Small intestine (tissue), 7 donors: ENCODE data around the gene APOBEC3F. TPM values are rescaled to one million over a fixed set of nuclear protein-coding genes. Genes with fewer than 3 reads are reported as not detected.

ENCODE experiments used
- DNase-seq, 2 donors: peaks; one replicate each; pipeline versions ENCODE4 v3.0.0 to v3.0.0-alpha.2; 2013
- FAIRE-seq: peaks from 2 replicates; lab custom pipeline; 2012; peaks lifted over from hg19 to GRCh38; lab: Jason Lieb, UNC
- H3K27ac ChIP-seq, 3 donors: one replicate each; pipeline ENCODE4 v1.5.1; 2013; ENCODE audit warnings: low read length in 2 of 3, mild to moderate bottlenecking in 2 of 3, control low read depth in 1 of 3, inconsistent platforms in 1 of 3, low read depth in 1 of 3, moderate library complexity in 1 of 3
- H3K27me3 ChIP-seq, 3 donors: one replicate each; pipeline ENCODE4 v1.6.1; 2013; ENCODE audit warnings: low read length in 3 of 3, inconsistent platforms in 1 of 3; ENCODE audit not compliant: control insufficient read depth in 3 of 3, insufficient read depth in 3 of 3
- H3K36me3 ChIP-seq, 3 donors: one replicate each; pipeline ENCODE4 v1.6.1; 2013; ENCODE audit warnings: low read length in 3 of 3, inconsistent platforms in 1 of 3, low read depth in 1 of 3, mild to moderate bottlenecking in 1 of 3, moderate library complexity in 1 of 3; ENCODE audit not compliant: control insufficient read depth in 3 of 3, insufficient read depth in 2 of 3
- H3K4me1 ChIP-seq, 3 donors: one replicate each; pipeline ENCODE4 v1.6.1; 2013; ENCODE audit warnings: low read length in 2 of 3, inconsistent platforms in 1 of 3, low read depth in 1 of 3, mild to moderate bottlenecking in 1 of 3, moderate library complexity in 1 of 3; ENCODE audit not compliant: control insufficient read depth in 3 of 3, insufficient read depth in 2 of 3
- H3K4me3 ChIP-seq, 3 donors: one replicate each; pipeline ENCODE4 v1.5.1; 2013; ENCODE audit warnings: low read length in 3 of 3, control low read depth in 1 of 3, inconsistent platforms in 1 of 3, low read depth in 1 of 3, mild to moderate bottlenecking in 1 of 3, moderate library complexity in 1 of 3
- H3K9me3 ChIP-seq, 2 donors: one replicate each; pipeline ENCODE4 v1.6.1; 2013; ENCODE audit warnings: low read depth in 1 of 2, low read length in 1 of 2; ENCODE audit not compliant: control insufficient read depth in 2 of 2, insufficient read depth in 1 of 2
- WGBS, 3 donors: extraction: QIAGEN DNeasy Blood & Tissue Kit; methylation state at CpG; one replicate each; pipeline ENCODE4 v1.1.7; 2013; 5-methylcytosine and 5-hydroxymethylcytosine counted together
- polyA plus RNA-seq, 4 donors: library from polyadenylated mRNA; stranded (reverse) in 3 of 4; unstranded in 1 of 4; fragments of 200-250 nt in 3 of 4; fragments of 120-200 nt in 1 of 4; gene quantifications; one replicate each; pipeline versions ENCODE4 v1.2.1 to v1.2.3, GENCODE V29; 2013
- donor health status: healthy with polysubstance abuse.
- donor health status: control.
- donor health status: control.
- donor health status: Bipolar disorder and iron deficiency.
- donor health status: healthy.

The APOBEC3F gene
- polyA plus RNA-seq, 4 donors = 3.1 to 4.4 (median 3.6) TPM

DNA sequence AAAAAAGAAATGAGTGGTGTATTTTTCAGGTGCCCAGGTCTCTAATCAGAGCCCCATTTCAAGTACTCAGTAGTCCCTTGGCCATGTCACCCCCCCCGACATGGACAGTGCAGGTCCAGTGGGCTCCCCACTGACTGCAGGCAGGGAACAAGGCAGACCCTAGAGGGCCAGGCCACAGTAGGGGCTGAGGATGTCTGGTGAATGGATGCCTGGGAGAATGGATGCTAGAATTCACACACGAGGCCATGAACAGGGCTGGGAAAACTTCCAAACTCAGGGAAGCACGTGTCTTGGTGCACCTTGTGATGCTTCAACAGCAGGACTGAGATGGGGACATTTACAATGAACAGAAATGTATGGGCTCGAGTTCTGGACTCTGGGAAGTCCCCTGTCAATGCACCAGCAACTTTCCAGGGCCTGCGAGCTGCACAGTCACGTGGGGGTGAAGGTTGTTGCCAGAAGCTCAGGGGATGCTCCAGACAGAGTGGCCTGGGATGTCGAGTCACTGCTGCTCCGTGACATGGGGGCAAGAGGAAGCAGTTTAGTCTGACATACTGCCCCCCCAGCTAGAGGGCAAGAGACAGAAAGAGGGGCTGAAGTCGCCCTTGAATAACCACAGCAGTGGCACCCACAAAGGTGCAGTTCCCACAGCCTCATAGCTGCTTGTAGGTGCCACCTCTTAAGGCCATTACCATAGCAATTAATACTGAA lies 39.5 kb downstream of the APOBEC3F start:
- Histone ChIP-seq H3K4me3 (no peak overlapping the region), H3K27me3 (no peaks in the 10 kb centered on the region), H3K4me1 (peaks cover 0 to 3% (median 0%) of the 10 kb centered on the region in 3 donors), H3K9me3 (no peaks in the 10 kb centered on the region), H3K36me3 (peaks cover 0 to 4% (median 0%) of the 10 kb centered on the region in 3 donors), H3K27ac (no peak overlapping the region)
- no peak for DNase-seq
- 70 to 84% (median 84%) methylated on average over 9 of the region's 9 CpGs for WGBS, 3 donors
- no peak for FAIRE-seq

DNA sequence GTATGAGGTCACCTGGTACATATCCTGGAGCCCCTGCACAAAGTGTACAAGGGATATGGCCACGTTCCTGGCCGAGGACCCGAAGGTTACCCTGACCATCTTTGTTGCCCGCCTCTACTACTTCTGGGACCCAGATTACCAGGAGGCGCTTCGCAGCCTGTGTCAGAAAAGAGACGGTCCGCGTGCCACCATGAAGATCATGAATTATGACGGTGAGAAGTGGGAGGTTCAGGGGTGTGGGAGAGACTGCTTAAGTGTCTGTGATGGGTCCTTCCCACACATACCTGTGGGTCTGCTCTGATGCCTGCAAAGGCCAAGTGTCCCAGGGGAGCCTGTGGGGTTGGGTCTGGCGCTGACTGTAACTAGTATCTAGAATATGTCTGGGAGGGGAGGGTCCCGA lies 40.4 kb downstream of the APOBEC3F start:
- DNase-seq (no peak), FAIRE-seq (no peak)
- no peak overlapping the region for H3K27ac ChIP-seq
- peaks cover 0 to 3% (median 0%) of the 10 kb centered on the region in 3 donors for H3K4me1 ChIP-seq
- peaks cover 0 to 4% (median 0%) of the 10 kb centered on the region in 3 donors for H3K36me3 ChIP-seq
- no peaks in the 10 kb centered on the region for H3K9me3 ChIP-seq
- WGBS, 3 donors = 89 to 92% (median 89%) methylated on average over 12 of the region's 12 CpGs
- no peaks in the 10 kb centered on the region for H3K27me3 ChIP-seq
- H3K4me3 ChIP-seq = no peak overlapping the region

DNA sequence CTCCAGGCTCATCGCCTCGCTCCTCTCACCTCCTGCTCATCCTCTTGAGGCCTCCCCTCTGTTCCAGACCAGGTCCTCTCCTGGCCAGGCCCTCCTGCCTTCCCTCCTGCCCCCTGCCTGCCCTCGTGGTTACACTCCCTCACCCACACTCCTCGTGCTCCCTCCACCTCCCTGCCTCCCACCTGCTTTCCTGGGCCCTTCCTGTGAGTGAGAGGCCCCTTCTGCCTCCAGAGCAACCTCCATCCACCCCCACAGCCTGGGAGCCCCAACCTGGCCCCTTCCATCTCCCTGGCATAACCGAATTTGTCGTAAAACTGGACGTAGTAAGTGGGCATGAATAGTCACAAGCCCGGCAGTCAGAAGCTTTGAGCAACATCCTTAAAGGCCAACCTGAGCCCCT lies 40.9 kb downstream of the APOBEC3F start:
- no peak for DNase-seq
- no peak for FAIRE-seq

DNA sequence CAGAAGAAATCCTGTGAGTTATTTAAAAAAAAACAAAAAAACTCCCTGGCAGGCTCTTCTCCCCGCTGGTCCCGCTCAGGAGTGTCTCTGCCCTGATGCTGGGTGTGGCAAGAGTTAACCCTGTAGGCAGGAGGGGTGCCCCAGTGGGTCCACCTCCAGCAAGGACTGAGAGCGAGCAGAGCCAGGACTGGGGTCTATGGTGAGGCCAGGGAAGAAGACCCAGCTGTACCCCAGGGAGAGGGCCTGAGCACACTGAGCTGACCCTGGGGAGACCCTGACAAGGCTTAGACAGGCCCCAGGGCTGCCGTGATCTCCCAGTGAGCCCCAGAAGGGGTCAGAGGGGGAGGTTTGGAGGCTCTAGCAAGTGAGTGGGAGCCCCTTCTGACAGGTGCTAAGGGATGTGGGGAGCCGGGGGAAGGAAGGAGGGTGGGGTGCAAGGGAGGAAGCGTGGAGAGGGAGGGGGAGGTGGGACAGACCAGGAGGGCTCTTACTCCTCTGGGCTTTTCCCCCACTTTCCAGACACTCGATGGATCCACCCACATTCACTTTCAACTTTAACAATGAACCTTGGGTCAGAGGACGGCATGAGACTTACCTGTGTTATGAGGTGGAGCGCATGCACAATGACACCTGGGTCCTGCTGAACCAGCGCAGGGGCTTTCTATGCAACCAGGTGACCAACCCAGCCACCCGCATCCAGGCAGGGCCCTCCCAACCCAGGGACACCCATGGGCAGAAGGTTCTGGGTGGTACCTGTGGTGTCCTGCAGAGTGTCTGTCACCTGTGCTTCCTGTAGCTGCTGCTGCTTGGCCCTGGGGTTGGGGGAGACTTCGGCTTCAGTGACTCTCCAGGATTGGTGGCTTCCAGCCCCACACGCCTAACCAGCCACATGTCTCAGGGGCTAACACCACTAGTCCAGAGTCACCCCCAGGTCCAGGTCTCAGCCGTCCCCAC lies 42.8 kb downstream of the APOBEC3F start:
- FAIRE-seq = no peak

More for the DNA sequence above, 40.9 kb downstream of the APOBEC3F start:
- Histone ChIP-seq H3K4me3 (no peak overlapping the region), H3K9me3 (no peaks in the 10 kb centered on the region), H3K4me1 (peaks cover 0 to 3% (median 0%) of the 10 kb centered on the region in 3 donors), H3K27ac (no peak overlapping the region), H3K36me3 (peaks cover 0 to 4% (median 0%) of the 10 kb centered on the region in 3 donors), H3K27me3 (no peaks in the 10 kb centered on the region)
- 75 to 79% (median 77%) methylated on average over 8 of the region's 8 CpGs for WGBS, 3 donors

DNA sequence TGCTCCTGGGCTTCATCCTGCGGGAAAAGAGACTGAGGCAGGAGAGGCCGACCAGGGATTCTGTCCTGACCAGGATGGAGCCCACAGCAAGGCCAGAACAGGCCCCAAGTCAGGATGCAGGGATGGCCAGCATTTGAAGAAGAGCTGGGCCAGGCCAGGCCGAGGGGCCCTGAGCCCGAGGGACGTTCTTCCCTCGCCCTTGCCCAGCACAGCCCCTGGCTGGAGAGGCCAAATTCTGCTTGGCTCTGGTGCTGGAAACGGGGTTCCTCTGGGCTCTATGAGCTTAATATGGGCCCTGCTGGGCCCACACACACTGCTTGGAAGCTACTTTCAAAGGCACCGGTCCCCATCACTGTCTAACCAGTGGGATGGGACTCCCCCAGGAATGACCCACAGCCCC lies 44.0 kb downstream of the APOBEC3F start:
- no peak for DNase-seq

More for the DNA sequence above, 42.8 kb downstream of the APOBEC3F start:
- no peaks in the 10 kb centered on the region for H3K27me3 ChIP-seq
- no peak overlapping the region for H3K27ac ChIP-seq
- 74 to 80% (median 77%) methylated on average over 14 of the region's 14 CpGs for WGBS, 3 donors
- no peaks in the 10 kb centered on the region for H3K4me1 ChIP-seq
- peaks cover 0 to 4% (median 0%) of the 10 kb centered on the region in 3 donors for H3K36me3 ChIP-seq
- no peaks in the 10 kb centered on the region for H3K9me3 ChIP-seq
- DNase-seq = no peak
- H3K4me3 ChIP-seq = no peak overlapping the region

DNA sequence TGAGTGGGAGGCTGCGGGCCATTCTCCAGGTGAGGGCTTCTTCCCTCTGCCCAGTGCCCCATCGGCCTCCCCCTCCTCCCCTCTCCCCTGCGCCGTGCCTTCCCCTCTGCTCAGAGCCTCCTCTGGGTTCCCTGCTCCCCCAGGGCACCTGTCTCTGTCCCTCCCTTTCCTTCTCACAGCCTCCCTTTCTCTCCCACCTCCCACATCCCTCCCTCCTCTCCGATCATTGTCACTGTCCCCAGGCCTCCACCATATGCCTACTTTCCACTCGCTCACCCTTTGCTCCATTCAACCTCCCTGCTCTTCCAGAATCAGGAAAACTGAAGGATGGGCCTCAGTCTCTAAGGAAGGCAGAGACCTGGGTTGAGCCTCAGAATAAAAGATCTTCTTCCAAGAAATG lies 46.4 kb downstream of the APOBEC3F start:
- no peaks in the 10 kb centered on the region for H3K36me3 ChIP-seq
- H3K9me3 ChIP-seq = no peaks in the 10 kb centered on the region
- no peak overlapping the region for H3K4me3 ChIP-seq
- no peaks in the 10 kb centered on the region for H3K4me1 ChIP-seq
- FAIRE-seq (no peak), DNase-seq (no peak)
- no peak overlapping the region for H3K27ac ChIP-seq
- H3K27me3 ChIP-seq = peaks cover 0 to 2% (median 0%) of the 10 kb centered on the region in 3 donors
- 84 to 92% (median 91%) methylated on average over 6 of the region's 6 CpGs for WGBS, 3 donors

More for the DNA sequence above, 44.0 kb downstream of the APOBEC3F start:
- no peak overlapping the region for H3K4me3 ChIP-seq
- no peaks in the 10 kb centered on the region for H3K9me3 ChIP-seq
- H3K4me1 ChIP-seq = no peaks in the 10 kb centered on the region
- peaks cover 0 to 4% (median 0%) of the 10 kb centered on the region in 3 donors for H3K36me3 ChIP-seq
- WGBS, 3 donors = 83 to 94% (median 91%) methylated on average over 8 of the region's 8 CpGs
- H3K27ac ChIP-seq = no peak overlapping the region
- no peak for FAIRE-seq
- no peaks in the 10 kb centered on the region for H3K27me3 ChIP-seq

DNA sequence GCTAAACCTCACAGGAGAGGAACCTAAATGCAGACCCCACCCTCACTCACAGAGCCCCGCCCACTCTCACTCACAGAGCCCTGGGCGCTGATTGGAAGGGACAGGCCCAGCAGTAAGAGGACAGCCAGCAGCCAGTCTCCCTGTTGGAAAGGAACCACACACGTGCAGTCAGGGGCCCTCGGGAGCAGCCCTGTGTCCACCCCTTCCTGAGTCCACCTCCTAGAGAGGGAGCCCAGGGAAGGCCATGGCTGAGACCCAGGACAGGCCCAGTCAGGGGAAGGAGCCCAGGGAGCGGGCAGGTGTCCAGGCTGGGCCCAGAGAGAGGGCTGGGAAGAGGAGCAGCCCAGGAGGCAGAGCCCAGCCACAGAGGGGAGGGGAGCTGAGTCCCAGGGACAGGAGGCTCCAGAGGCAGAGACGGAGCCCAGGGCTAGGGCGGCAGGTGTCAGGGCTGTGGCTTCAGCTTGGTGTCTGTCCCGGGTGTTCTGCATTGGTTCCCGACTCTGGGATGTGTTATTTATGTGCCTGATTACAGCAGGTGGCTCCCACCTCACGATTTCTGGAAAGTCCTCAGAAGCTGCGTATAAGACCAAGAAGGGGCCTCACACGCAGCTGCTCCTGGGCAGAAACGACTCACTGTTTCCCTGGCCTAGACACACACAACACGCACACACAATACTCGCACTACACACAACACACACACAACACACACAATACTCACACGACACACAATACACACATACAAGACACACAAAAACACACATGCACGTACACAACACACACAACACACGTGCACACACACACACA lies 47.4 kb downstream of the APOBEC3F start:
- WGBS, 3 donors = 46 to 60% (median 58%) methylated on average over 15 to 18 of the region's 18 CpGs
- Histone ChIP-seq H3K4me3 (no peak overlapping the region), H3K4me1 (no peaks in the 10 kb centered on the region), H3K27me3 (peaks cover 0 to 2% (median 0%) of the 10 kb centered on the region in 3 donors), H3K27ac (no peak overlapping the region), H3K9me3 (no peaks in the 10 kb centered on the region), H3K36me3 (no peaks in the 10 kb centered on the region)
- FAIRE-seq (no peak), DNase-seq (no peak)

DNA sequence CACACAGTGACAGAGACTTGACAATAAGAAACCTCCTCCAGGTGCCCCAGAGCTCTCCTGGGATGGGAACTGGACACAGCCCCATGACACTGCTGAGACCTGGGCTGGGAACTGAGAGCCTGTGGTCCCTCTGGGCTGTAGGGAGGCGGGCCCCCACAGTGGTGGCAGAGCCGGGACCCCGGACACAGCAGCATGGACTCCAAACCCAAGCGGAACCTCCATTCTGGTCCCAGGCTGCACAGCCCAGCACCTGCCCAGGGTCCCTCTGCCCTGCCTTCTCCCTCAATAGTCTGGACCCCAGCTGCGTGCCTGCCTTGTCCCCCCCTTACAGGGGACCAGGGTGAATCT lies 48.0 kb downstream of the APOBEC3F start:
- WGBS, 3 donors = 84 to 86% (median 85%) methylated on average over 5 of the region's 5 CpGs
- H3K4me3 ChIP-seq = no peak overlapping the region
- FAIRE-seq (no peak), DNase-seq (no peak)
- no peaks in the 10 kb centered on the region for H3K9me3 ChIP-seq
- no peaks in the 10 kb centered on the region for H3K4me1 ChIP-seq
- H3K27ac ChIP-seq = no peak overlapping the region
- H3K36me3 ChIP-seq = no peaks in the 10 kb centered on the region
- H3K27me3 ChIP-seq = peaks cover 0 to 2% (median 0%) of the 10 kb centered on the region in 3 donors
